ENCODE measurements around the gene RPS2.

The RPS2 gene

GRCh38 chr16:1980030-1980769 lies 15.6 kb upstream of the RPS2 start:
- no peaks in the 10 kb centered on the region for H3K9me3 Mint-ChIP-seq
- H3K27ac Mint-ChIP-seq: no peak overlapping the region
- H3K27me3 Mint-ChIP-seq: peaks cover 39% of the 10 kb centered on the region
- peaks cover 43% of the 10 kb centered on the region for H3K36me3 Mint-ChIP-seq (ENCODE audit: low read depth)
- H3K4me3 Mint-ChIP-seq: no peak overlapping the region
- peaks cover 15% of the 10 kb centered on the region for H3K4me1 Mint-ChIP-seq (ENCODE audit: low read depth)
- DNase-seq: peak; percentile 57

GRCh38 chr16:1979271-1980029 lies 14.8 kb upstream of the RPS2 start:
- no peaks in the 10 kb centered on the region for H3K9me3 Mint-ChIP-seq
- DNase-seq: peak; percentile 69
- H3K27ac Mint-ChIP-seq: no peak overlapping the region
- no peak overlapping the region for H3K4me3 Mint-ChIP-seq
- peaks cover 9% of the 10 kb centered on the region for H3K4me1 Mint-ChIP-seq (ENCODE audit: low read depth)
- H3K36me3 Mint-ChIP-seq (ENCODE audit: low read depth): peaks cover 44% of the 10 kb centered on the region
- H3K27me3 Mint-ChIP-seq: peaks cover 39% of the 10 kb centered on the region

- Mint-ChIP-seq H3K9me3 (no peaks in the 10 kb centered on the region), H3K4me1 (ENCODE audit: low read depth) (peaks cover 9% of the 10 kb centered on the region), H3K36me3 (ENCODE audit: low read depth) (peaks cover 51% of the 10 kb centered on the region), H3K27ac (no peak overlapping the region), H3K4me3 (no peak overlapping the region), H3K27me3 (peaks cover 39% of the 10 kb centered on the region)
- no peak for DNase-seq
Observed at GRCh38 chr16:1978476-1979120, 14.0 kb upstream of the RPS2 start.

GRCh38 chr16:1977875-1978268 lies 13.2 kb upstream of the RPS2 start:
- Mint-ChIP-seq H3K36me3 (ENCODE audit: low read depth) (peaks cover 58% of the 10 kb centered on the region), H3K27ac (no peak overlapping the region), H3K9me3 (no peaks in the 10 kb centered on the region), H3K4me1 (ENCODE audit: low read depth) (peaks cover 12% of the 10 kb centered on the region), H3K4me3 (no peak overlapping the region), H3K27me3 (peaks cover 34% of the 10 kb centered on the region)
- no peak for DNase-seq

GRCh38 chr16:1976951-1977874 lies 12.6 kb upstream of the RPS2 start:
- H3K9me3 Mint-ChIP-seq: no peaks in the 10 kb centered on the region
- peaks cover 16% of the 10 kb centered on the region for H3K4me1 Mint-ChIP-seq (ENCODE audit: low read depth)
- no peak overlapping the region for H3K27ac Mint-ChIP-seq
- H3K36me3 Mint-ChIP-seq (ENCODE audit: low read depth): peaks cover 63% of the 10 kb centered on the region
- DNase-seq: no peak
- H3K4me3 Mint-ChIP-seq: no peak overlapping the region
- H3K27me3 Mint-ChIP-seq: peaks cover 28% of the 10 kb centered on the region

- Mint-ChIP-seq H3K27me3 (peaks cover 17% of the 10 kb centered on the region), H3K27ac (no peak overlapping the region), H3K4me1 (ENCODE audit: low read depth) (peaks cover 20% of the 10 kb centered on the region), H3K36me3 (ENCODE audit: low read depth) (peaks cover 73% of the 10 kb centered on the region), H3K9me3 (no peaks in the 10 kb centered on the region), H3K4me3 (no peak overlapping the region)
- no peak for DNase-seq
Observed at GRCh38 chr16:1976216-1976520, 11.5 kb upstream of the RPS2 start.

- Mint-ChIP-seq H3K27me3 (peaks cover 12% of the 10 kb centered on the region), H3K27ac (no peak overlapping the region), H3K4me3 (no peak overlapping the region), H3K4me1 (ENCODE audit: low read depth) (peaks cover 25% of the 10 kb centered on the region), H3K36me3 (ENCODE audit: low read depth) (peaks cover 73% of the 10 kb centered on the region), H3K9me3 (no peaks in the 10 kb centered on the region)
- no peak for DNase-seq
Observed at GRCh38 chr16:1975432-1976215, 11.0 kb upstream of the RPS2 start.

GRCh38 chr16:1974157-1975070 lies 9.8 kb upstream of the RPS2 start:
- no peak for DNase-seq
- H3K36me3 Mint-ChIP-seq (ENCODE audit: low read depth): peaks cover 74% of the 10 kb centered on the region
- H3K4me3 Mint-ChIP-seq: no peak overlapping the region
- H3K27ac Mint-ChIP-seq: no peak overlapping the region
- H3K9me3 Mint-ChIP-seq: no peaks in the 10 kb centered on the region
- H3K4me1 Mint-ChIP-seq (ENCODE audit: low read depth): peaks cover 26% of the 10 kb centered on the region
- peaks cover 1% of the 10 kb centered on the region for H3K27me3 Mint-ChIP-seq

GRCh38 chr16:1973461-1974156 lies 9.0 kb upstream of the RPS2 start:
- Mint-ChIP-seq H3K36me3 (ENCODE audit: low read depth) (peaks cover 71% of the 10 kb centered on the region), H3K4me3 (peak overlapping the region; percentile 95), H3K27ac (no peak overlapping the region), H3K27me3 (no peaks in the 10 kb centered on the region), H3K4me1 (ENCODE audit: low read depth) (peaks cover 25% of the 10 kb centered on the region), H3K9me3 (no peaks in the 10 kb centered on the region)
- no peak for DNase-seq

- H3K4me1 Mint-ChIP-seq (ENCODE audit: low read depth): peaks cover 25% of the 10 kb centered on the region
- no peaks in the 10 kb centered on the region for H3K27me3 Mint-ChIP-seq
- peak overlapping the region; percentile 95 for H3K4me3 Mint-ChIP-seq
- DNase-seq: no peak
- H3K27ac Mint-ChIP-seq: peak overlapping the region; percentile 96
- no peaks in the 10 kb centered on the region for H3K9me3 Mint-ChIP-seq
- H3K36me3 Mint-ChIP-seq (ENCODE audit: low read depth): peaks cover 69% of the 10 kb centered on the region
Observed at GRCh38 chr16:1972490-1972877, 7.9 kb upstream of the RPS2 start.

- Mint-ChIP-seq H3K4me3 (peak within 1 kb of the TSS; percentile 95), H3K27ac (peak within 1 kb of the TSS; percentile 96), H3K36me3 (ENCODE audit: low read depth) (peaks cover 69% of the 10 kb centered on the region), H3K4me1 (ENCODE audit: low read depth) (peaks cover 25% of the 10 kb centered on the region), H3K27me3 (no peaks in the 10 kb centered on the region), H3K9me3 (no peaks in the 10 kb centered on the region)
- peak; percentile 99 for DNase-seq
Observed at GRCh38 chr16:1971796-1972489, 7.3 kb upstream of the RPS2 start, which contains the start of gene TBL3. Gene TBL3 (plus strand): TSS chr16:1972053. CDS start chr16:1972165, 112 bp downstream.

Measured in activated T-cell treated with anti-CD3 and anti-CD28 coated beads, Interleukin-2, amount 50 U/mL, for 24 hours (primary cell).